Activated T-cell treated with anti-CD3 and anti-CD28 coated beads for 4 hours (primary cell): ENCODE measurements around the gene PPA2.
"Not testable (repeated sequence)": the region's sequence is repeated elsewhere in the genome, so short reads cannot be mapped to it uniquely, and the experiment has no call there.

Source experiments
- DNase-seq: peaks from one replicate; pipeline ENCODE4 v3.0.0-alpha.2; 2020

Gene PPA2

GRCh38 chr4:105458001-105458400, 15.9 kb downstream of the PPA2 start:
- DNase-seq: no peak

- DNase-seq: no peak
Observed at GRCh38 chr4:105455998-105456397, 17.9 kb downstream of the PPA2 start.

GRCh38 chr4:105455182-105455581, 18.7 kb downstream of the PPA2 start:
- no peak for DNase-seq

GRCh38 chr4:105453550-105454205, 20.2 kb downstream of the PPA2 start:
- no peak for DNase-seq

GRCh38 chr4:105451346-105451745, 22.5 kb downstream of the PPA2 start:
- no peak for DNase-seq

- no peak for DNase-seq
Observed at GRCh38 chr4:105440890-105441289, 33.0 kb downstream of the PPA2 start.

GRCh38 chr4:105437637-105438036, 36.2 kb downstream of the PPA2 start:
- DNase-seq: no peak

GRCh38 chr4:105436414-105436813, 37.4 kb downstream of the PPA2 start:
- no peak for DNase-seq

GRCh38 chr4:105434940-105435339, 38.9 kb downstream of the PPA2 start:
- DNase-seq: no peak

- no peak for DNase-seq
Observed at GRCh38 chr4:105433421-105433820, 40.4 kb downstream of the PPA2 start.

- no peak for DNase-seq
Observed at GRCh38 chr4:105432438-105432837, 41.4 kb downstream of the PPA2 start.

GRCh38 chr4:105430811-105431210, 43.1 kb downstream of the PPA2 start:
- DNase-seq: no peak

GRCh38 chr4:105426187-105426897, 47.5 kb downstream of the PPA2 start:
- no peak for DNase-seq

GRCh38 chr4:105422207-105422920, 51.5 kb downstream of the PPA2 start:
- no peak for DNase-seq

- DNase-seq: no peak
Observed at GRCh38 chr4:105417624-105418023, 56.2 kb downstream of the PPA2 start.

GRCh38 chr4:105415281-105415744, 58.5 kb downstream of the PPA2 start:
- no peak for DNase-seq

- DNase-seq: no peak
Observed at GRCh38 chr4:105414316-105414715, 59.5 kb downstream of the PPA2 start.

- not testable (repeated sequence) for DNase-seq
Observed at GRCh38 chr4:105409135-105409534, 64.7 kb downstream of the PPA2 start.

- DNase-seq: no peak
Observed at GRCh38 chr4:105400901-105401677, 72.8 kb downstream of the PPA2 start.

GRCh38 chr4:105399532-105400161, 74.2 kb downstream of the PPA2 start:
- DNase-seq: no peak

- DNase-seq: no peak
Observed at GRCh38 chr4:105392858-105393257, 81.0 kb downstream of the PPA2 start.

- DNase-seq: no peak
Observed at GRCh38 chr4:105389167-105389566, 84.7 kb downstream of the PPA2 start.

- DNase-seq: no peak
Observed at GRCh38 chr4:105387466-105387865, 86.4 kb downstream of the PPA2 start.
